Ascending aorta (tissue), 2 donors: ENCODE data around the gene CNTNAP2. TPM values are rescaled to one million over a fixed set of nuclear protein-coding genes. Genes with fewer than 3 reads are reported as not detected.

ENCODE experiments used
- DNase-seq, 2 donors: peaks; one replicate each; pipeline ENCODE4 v3.0.0-alpha.2; 2019; ENCODE audit warnings: low spot score in 2 of 2
- H3K27ac ChIP-seq, 2 donors: fragments of 200-600 bp; sonication (generic); one replicate each; pipeline ENCODE4 v1.5.1; 2016 to 2017; ENCODE audit warnings: mild to moderate bottlenecking in 1 of 2
- H3K27me3 ChIP-seq: fragments of 200-600 bp; sonication (generic); one replicate; pipeline ENCODE4 v1.5.1; 2017
- H3K36me3 ChIP-seq, 2 donors: fragments of 200-600 bp; sonication (generic); one replicate each; pipeline ENCODE4 v1.5.1; 2016
- H3K4me1 ChIP-seq, 2 donors: fragments of 200-600 bp; sonication (generic); one replicate each; pipeline ENCODE4 v1.5.1; 2016 to 2017; ENCODE audit warnings: mild to moderate bottlenecking in 1 of 2
- H3K4me3 ChIP-seq, 2 donors: fragments of 200-600 bp; sonication (generic); one replicate each; pipeline ENCODE4 v1.5.1; 2016 to 2017; ENCODE audit warnings: mild to moderate bottlenecking in 1 of 2
- H3K9me3 ChIP-seq, 2 donors: fragments of 200-600 bp; sonication (generic); one replicate each; pipeline ENCODE4 v1.5.1; 2016
- intact Hi-C: fragments of 100-400 bp; cut with DNase I; formaldehyde crosslinking; loops from one replicate; pipeline ENCODE4 v1.15.1; 2023
- total RNA-seq: library from RNA; depleted of rRNA; stranded (reverse); fragments of >200 nt; gene quantifications from one replicate; pipeline ENCODE4 v1.1.0, GENCODE V29; 2016
- TF ChIP-seq, protein P1 (sequence below), 3 experiments: fragments of 200-600 bp in 2 of 3; fragments of 450-650 bp in 1 of 3; sonication (generic) in 2 of 3; IDR thresholded peaks; one replicate each; pipeline ENCODE4 v1.5.1; 2016 to 2019; ENCODE audit warnings: antibody characterized with exemption in 3 of 3, mild to moderate bottlenecking in 1 of 3, moderate library complexity in 1 of 3

CNTNAP2 gene
- total RNA-seq, 1 donor from 2014 or later, result not detected

DNA sequence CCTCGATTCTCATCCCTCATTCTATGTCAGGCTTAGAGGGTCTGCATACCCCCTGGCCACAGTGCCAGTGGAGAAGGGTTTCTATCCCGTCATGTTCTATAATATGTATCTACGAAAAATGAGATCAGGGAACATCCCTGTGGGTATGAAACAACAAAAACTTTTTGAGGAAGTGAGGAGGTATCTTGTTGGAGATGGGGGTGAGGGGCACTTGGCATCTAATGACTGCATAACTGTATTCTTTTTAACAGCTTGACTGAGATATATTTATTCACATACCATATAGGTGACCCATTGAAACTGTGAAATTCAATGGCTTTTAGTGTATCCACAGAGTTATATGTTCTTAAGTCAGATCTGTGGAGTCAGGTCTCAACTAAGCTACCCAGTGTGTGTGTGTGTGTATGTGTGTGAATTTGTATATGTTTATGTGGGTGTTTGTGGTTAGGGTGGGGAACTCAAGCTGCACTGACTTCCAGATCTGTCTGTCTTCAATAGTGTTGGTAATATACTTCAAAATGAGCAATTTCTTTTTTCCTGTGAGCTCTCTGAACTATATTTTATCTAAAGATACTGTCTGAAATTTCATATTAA lies 528.9 kb downstream of the CNTNAP2 start:
- Histone ChIP-seq H3K4me3 (no peak overlapping the region), H3K27ac (no peak overlapping the region), H3K27me3 (no peaks in the 10 kb centered on the region), H3K36me3 (no peaks in the 10 kb centered on the region), H3K4me1 (no peaks in the 10 kb centered on the region), H3K9me3 (no peaks in the 10 kb centered on the region)
- DNase-seq, result no peak
- intact Hi-C loops, result no loop called here
- TF ChIP-seq, protein P1, sequence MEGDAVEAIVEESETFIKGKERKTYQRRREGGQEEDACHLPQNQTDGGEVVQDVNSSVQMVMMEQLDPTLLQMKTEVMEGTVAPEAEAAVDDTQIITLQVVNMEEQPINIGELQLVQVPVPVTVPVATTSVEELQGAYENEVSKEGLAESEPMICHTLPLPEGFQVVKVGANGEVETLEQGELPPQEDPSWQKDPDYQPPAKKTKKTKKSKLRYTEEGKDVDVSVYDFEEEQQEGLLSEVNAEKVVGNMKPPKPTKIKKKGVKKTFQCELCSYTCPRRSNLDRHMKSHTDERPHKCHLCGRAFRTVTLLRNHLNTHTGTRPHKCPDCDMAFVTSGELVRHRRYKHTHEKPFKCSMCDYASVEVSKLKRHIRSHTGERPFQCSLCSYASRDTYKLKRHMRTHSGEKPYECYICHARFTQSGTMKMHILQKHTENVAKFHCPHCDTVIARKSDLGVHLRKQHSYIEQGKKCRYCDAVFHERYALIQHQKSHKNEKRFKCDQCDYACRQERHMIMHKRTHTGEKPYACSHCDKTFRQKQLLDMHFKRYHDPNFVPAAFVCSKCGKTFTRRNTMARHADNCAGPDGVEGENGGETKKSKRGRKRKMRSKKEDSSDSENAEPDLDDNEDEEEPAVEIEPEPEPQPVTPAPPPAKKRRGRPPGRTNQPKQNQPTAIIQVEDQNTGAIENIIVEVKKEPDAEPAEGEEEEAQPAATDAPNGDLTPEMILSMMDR (IDR thresholded peaks at IDR 0.05), result no peak

DNA sequence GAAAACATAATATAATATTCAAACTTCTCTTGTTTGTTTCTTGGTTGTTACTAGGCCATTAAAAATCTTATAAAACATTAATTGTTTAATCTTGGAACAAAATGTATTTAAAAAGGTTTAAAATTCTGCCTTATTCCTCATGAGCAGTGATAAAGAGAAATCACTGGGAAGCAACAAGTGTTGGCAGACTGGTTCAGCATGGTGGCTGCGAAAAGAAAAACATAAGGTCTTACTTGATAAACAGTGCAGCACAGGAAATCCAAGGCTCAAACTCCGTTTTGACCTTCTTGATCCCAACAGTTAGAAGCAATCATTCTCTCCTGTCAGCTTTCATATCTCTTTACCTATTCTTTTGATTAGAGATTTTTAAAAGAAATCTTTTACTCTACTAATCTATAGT lies 530.8 kb downstream of the CNTNAP2 start:
- no peaks in the 10 kb centered on the region for H3K4me1 ChIP-seq
- no peak for DNase-seq
- H3K36me3 ChIP-seq, result no peaks in the 10 kb centered on the region
- no peaks in the 10 kb centered on the region for H3K9me3 ChIP-seq
- no peaks in the 10 kb centered on the region for H3K27me3 ChIP-seq
- intact Hi-C loops, result no loop called here
- no peak overlapping the region for H3K27ac ChIP-seq
- no peak overlapping the region for H3K4me3 ChIP-seq
- TF ChIP-seq, protein P1 (IDR thresholded peaks at IDR 0.05), result no peak

DNA sequence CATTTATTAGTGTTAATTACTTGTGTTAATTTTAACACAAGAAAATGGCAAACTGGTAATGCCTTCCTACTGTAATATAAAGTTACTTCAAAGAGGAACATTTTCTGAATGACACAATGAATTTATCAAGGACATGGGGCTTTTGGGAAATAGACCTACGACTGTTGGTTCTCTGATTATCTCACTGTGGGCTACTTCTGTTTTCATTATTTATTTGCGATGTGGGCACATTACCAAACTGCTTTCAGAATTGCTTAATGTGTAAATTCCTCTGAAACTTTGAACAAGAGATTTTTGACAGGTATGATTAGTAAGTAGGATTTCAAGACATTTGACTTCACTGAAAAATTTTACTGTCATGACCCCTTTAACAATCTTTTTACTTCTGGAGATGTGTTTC lies 535.6 kb downstream of the CNTNAP2 start:
- H3K27ac ChIP-seq, result no peak overlapping the region
- no peaks in the 10 kb centered on the region for H3K4me1 ChIP-seq
- H3K36me3 ChIP-seq, result no peaks in the 10 kb centered on the region
- H3K9me3 ChIP-seq, result no peaks in the 10 kb centered on the region
- no peak for DNase-seq
- intact Hi-C loops, result no loop called here
- no peak overlapping the region for H3K4me3 ChIP-seq
- H3K27me3 ChIP-seq, result no peaks in the 10 kb centered on the region
- TF ChIP-seq, protein P1 (IDR thresholded peaks at IDR 0.05), result no peak

DNA sequence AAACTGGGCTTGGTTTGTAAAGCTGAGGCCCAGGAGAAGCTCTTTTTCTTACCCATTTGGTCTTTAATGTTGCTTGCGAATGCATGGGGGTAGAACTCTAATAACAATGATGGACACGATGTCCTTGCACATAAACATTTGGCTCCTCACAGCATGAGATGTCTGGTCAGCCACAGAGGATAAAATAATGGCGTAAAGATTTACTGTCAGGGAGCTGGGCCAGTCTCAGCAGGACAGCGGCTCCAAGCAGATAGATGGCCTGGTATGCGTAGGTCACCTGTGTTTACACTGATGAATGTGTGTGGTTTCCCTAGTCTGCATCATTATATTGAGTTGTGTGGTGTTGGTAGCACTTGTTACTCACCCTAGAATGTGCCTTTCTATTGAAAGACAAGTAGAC lies 537.4 kb downstream of the CNTNAP2 start:
- H3K27ac ChIP-seq, result no peak overlapping the region
- H3K27me3 ChIP-seq, result no peaks in the 10 kb centered on the region
- H3K9me3 ChIP-seq, result no peaks in the 10 kb centered on the region
- TF ChIP-seq, protein P1 (IDR thresholded peaks at IDR 0.05), result no peak
- no peak overlapping the region for H3K4me3 ChIP-seq
- no peaks in the 10 kb centered on the region for H3K4me1 ChIP-seq
- DNase-seq, result no peak
- no peaks in the 10 kb centered on the region for H3K36me3 ChIP-seq
- intact Hi-C loops, result no loop called here

DNA sequence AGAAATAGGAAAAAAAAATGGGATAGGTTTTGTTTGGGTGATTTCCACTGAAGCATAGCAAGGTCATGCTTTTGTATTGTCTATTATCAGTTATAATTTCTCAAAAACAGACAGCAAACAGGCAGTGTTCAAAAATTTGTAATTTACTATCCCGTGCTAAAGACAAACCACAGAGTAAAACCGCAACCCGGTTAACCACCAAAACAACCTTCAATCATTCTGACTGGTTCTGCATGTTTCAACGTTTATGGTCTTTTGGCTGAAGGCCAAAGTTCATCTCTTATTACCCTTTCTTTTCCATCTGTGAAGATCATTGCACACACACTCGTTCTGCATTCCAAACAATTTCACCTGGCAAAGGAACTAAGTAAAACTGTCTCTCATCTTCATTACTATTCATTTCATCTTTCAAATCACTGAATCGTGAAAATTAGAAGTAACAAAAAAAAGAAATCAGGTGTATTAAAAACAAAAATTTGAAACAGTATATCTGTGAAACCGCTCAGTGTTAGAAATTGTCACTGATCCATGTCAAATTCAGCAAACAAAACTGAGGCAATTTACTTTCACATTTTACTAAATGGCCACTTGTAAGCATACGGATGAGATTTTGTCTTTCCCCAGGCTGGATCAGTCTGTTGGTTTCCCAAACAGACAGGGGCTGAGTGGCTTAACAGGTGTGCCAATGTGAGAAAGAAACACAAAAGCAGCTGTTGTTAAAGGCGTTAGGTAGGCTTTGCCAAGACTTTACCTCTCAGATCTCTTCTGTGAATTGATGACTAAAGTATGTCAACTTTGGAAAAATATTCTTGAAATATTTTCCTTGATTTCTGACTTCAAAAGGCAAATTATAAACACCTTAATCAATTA lies 539.6 kb downstream of the CNTNAP2 start:
- no peaks in the 10 kb centered on the region for H3K36me3 ChIP-seq

More for the DNA sequence above, 539.6 kb downstream of the CNTNAP2 start:
- H3K4me3 ChIP-seq, result no peak overlapping the region
- H3K9me3 ChIP-seq, result no peaks in the 10 kb centered on the region
- intact Hi-C loops, result no loop called here
- no peaks in the 10 kb centered on the region for H3K27me3 ChIP-seq
- TF ChIP-seq, protein P1 (IDR thresholded peaks at IDR 0.05), result no peak
- no peak overlapping the region for H3K27ac ChIP-seq
- no peaks in the 10 kb centered on the region for H3K4me1 ChIP-seq
- no peak for DNase-seq
